IPS-20b (cell line): ENCODE data around the gene P2RY4.
"Not testable (repeated sequence)": the region's sequence is repeated elsewhere in the genome, so short reads cannot be mapped to it uniquely, and the experiment has no call there.

Experiments
- H3K27ac ChIP-seq: one replicate; pipeline ENCODE4 v1.5.1; 2013; ENCODE audit warnings: low read length
- H3K27me3 ChIP-seq: 2 replicates; pipeline ENCODE4 v1.6.1; 2013; ENCODE audit warnings: mild to moderate bottlenecking, low read length, inconsistent platforms; ENCODE audit not compliant: insufficient read depth
- H3K36me3 ChIP-seq: 2 replicates; pipeline ENCODE4 v1.6.1; 2013; ENCODE audit warnings: low read depth, mild to moderate bottlenecking, inconsistent platforms, low read length, moderate library complexity; ENCODE audit not compliant: insufficient read depth
- H3K4me1 ChIP-seq: 2 replicates; pipeline ENCODE4 v1.6.1; 2013; ENCODE audit warnings: mild to moderate bottlenecking, control low read depth, inconsistent platforms, low read length, moderate library complexity; ENCODE audit not compliant: insufficient read depth
- H3K4me3 ChIP-seq: 2 replicates; pipeline ENCODE4 v1.5.1; 2013; ENCODE audit warnings: mild to moderate bottlenecking, low read length, inconsistent platforms
- H3K9ac ChIP-seq: 2 replicates; pipeline ENCODE4 v1.6.1; 2013; ENCODE audit warnings: low read depth, mild to moderate bottlenecking, inconsistent platforms, low read length, moderate library complexity
- H3K9me3 ChIP-seq: 2 replicates; pipeline ENCODE4 v1.6.1; 2013; ENCODE audit warnings: mild to moderate bottlenecking, low read depth, low read length, inconsistent platforms; ENCODE audit not compliant: insufficient read depth

Gene P2RY4

DNA sequence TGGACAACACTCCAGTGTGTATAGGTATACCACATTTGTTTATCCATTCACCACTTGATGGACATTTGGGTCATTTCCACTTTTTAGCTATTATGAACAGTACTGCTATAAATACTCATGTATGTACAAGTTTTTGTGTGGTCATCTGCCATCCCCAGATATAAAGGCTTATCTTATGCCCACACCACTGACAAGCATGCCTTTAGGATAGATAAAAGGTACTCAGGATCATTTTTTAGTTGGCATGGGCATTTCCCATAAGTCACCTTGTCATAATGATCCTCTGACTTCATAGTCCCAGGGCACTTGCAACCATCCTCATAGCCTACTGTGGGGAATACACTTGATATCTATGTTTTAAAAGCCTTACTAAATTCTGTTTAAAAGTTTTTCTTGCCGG lies 19.3 kb downstream of the P2RY4 start:
- Histone ChIP-seq H3K36me3 (no peaks in the 10 kb centered on the region), H3K9me3 (no peaks in the 10 kb centered on the region), H3K27ac (no peak overlapping the region), H3K4me1 (no peaks in the 10 kb centered on the region; the same call in 1 of the 2 replicates), H3K4me3 (no peak overlapping the region), H3K27me3 (no peaks in the 10 kb centered on the region), H3K9ac (no peak overlapping the region)

- no peaks in the 10 kb centered on the region for H3K36me3 ChIP-seq
- H3K9me3 ChIP-seq, result no peaks in the 10 kb centered on the region
- no peak within 1 kb of the TSS for H3K4me3 ChIP-seq
- H3K9ac ChIP-seq, result no peak within 1 kb of the TSS
- no peak within 1 kb of the TSS for H3K27ac ChIP-seq
- H3K4me1 ChIP-seq, result no peaks in the 10 kb centered on the region
- H3K27me3 ChIP-seq, result no peaks in the 10 kb centered on the region
Observed at GRCh38 chrX:70234355-70234754, 25.6 kb downstream of the P2RY4 start, which contains the start of gene AWAT1. Gene AWAT1 (plus strand): TSS chrX:70234655. CDS start chrX:70234696, 41 bp downstream.

GRCh38 chrX:70231666-70232065 lies 28.3 kb downstream of the P2RY4 start:
- H3K36me3 ChIP-seq, result no peaks in the 10 kb centered on the region
- no peaks in the 10 kb centered on the region for H3K27me3 ChIP-seq
- no peak overlapping the region for H3K4me3 ChIP-seq
- H3K27ac ChIP-seq, result no peak overlapping the region
- no peaks in the 10 kb centered on the region for H3K9me3 ChIP-seq
- no peaks in the 10 kb centered on the region for H3K4me1 ChIP-seq
- no peak overlapping the region for H3K9ac ChIP-seq

DNA sequence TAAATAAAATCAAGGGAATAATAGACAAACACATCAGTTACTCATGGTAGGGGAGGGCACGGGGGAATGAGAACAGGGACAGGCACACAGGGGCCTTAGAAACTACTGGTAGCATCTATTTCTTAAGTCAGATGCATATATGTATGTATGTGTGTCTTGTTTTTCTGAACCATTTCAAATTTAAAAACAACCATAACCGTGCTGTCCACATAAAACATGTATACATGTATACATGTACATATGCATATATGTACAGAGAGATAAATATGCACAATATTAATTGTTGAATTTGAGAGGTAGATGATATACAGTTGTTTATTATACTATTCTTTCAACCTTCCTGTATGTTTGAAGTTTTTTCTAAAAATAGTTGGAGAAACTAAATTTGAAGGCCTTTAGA lies 33.3 kb downstream of the P2RY4 start:
- Histone ChIP-seq H3K36me3 (no peaks in the 10 kb centered on the region), H3K9ac (no peak overlapping the region), H3K27ac (no peak overlapping the region), H3K4me3 (no peak overlapping the region), H3K9me3 (no peaks in the 10 kb centered on the region), H3K27me3 (no peaks in the 10 kb centered on the region), H3K4me1 (no peaks in the 10 kb centered on the region)

GRCh38 chrX:70226048-70226447 lies 34.0 kb downstream of the P2RY4 start:
- Histone ChIP-seq H3K27ac (no peak overlapping the region), H3K4me3 (no peak overlapping the region), H3K9me3 (no peaks in the 10 kb centered on the region), H3K9ac (no peak overlapping the region), H3K27me3 (no peaks in the 10 kb centered on the region), H3K36me3 (no peaks in the 10 kb centered on the region), H3K4me1 (no peaks in the 10 kb centered on the region)

GRCh38 chrX:70219938-70220764 lies 39.9 kb downstream of the P2RY4 start:
- Histone ChIP-seq H3K36me3 (no peaks in the 10 kb centered on the region), H3K4me1 (no peaks in the 10 kb centered on the region), H3K9me3 (no peaks in the 10 kb centered on the region), H3K27me3 (no peaks in the 10 kb centered on the region), H3K4me3 (no peak overlapping the region), H3K9ac (no peak overlapping the region), H3K27ac (no peak overlapping the region)

- not testable (repeated sequence) for H3K9ac ChIP-seq, H3K4me1 ChIP-seq, H3K36me3 ChIP-seq, H3K9me3 ChIP-seq, H3K4me3 ChIP-seq, H3K27me3 ChIP-seq, H3K27ac ChIP-seq
Observed at GRCh38 chrX:70209570-70209969, 50.4 kb downstream of the P2RY4 start.

GRCh38 chrX:70208479-70208878 lies 51.5 kb downstream of the P2RY4 start:
- Histone ChIP-seq H3K9me3 (no peaks in the 10 kb centered on the region), H3K4me3 (no peak overlapping the region), H3K4me1 (no peaks in the 10 kb centered on the region), H3K27me3 (no peaks in the 10 kb centered on the region), H3K36me3 (no peaks in the 10 kb centered on the region), H3K27ac (no peak overlapping the region), H3K9ac (no peak overlapping the region)
